AG09319 (cell line): ENCODE data around the gene ATXN7L2.

Source experiments
- DNase-seq: peaks from one replicate; pipeline ENCODE4 v3.0.0-alpha.2; 2010; ENCODE audit warnings: low read depth; ENCODE audit errors: extremely low read depth
- TF ChIP-seq, protein P1 (sequence below): IDR thresholded peaks from 2 replicates; pipeline ENCODE4 v1.5.1; 2011; ENCODE audit warnings: low read depth, mild to moderate bottlenecking, inconsistent platforms, low read length, moderate library complexity

Gene ATXN7L2

DNA sequence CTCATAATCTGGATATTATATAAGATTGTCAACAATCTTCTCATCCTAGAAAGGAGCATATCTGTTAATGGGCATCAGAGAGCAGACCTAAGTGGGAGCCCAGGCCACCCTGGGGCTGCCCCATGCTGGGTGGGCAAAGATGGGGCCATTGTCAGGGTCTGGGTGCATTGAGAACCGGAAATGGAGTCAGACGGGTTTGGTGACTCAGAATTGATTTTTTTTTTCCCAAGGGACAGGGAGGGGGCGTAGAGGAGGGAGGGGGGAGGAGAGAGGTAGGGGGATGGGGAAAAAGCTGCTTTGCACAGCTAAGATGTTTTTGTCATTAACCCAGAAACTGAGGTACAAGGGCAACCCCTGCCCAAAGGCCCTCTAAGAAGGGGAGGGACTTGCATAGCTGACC, 1.3 kb downstream of the ATXN7L2 start:
- TF ChIP-seq, protein P1, sequence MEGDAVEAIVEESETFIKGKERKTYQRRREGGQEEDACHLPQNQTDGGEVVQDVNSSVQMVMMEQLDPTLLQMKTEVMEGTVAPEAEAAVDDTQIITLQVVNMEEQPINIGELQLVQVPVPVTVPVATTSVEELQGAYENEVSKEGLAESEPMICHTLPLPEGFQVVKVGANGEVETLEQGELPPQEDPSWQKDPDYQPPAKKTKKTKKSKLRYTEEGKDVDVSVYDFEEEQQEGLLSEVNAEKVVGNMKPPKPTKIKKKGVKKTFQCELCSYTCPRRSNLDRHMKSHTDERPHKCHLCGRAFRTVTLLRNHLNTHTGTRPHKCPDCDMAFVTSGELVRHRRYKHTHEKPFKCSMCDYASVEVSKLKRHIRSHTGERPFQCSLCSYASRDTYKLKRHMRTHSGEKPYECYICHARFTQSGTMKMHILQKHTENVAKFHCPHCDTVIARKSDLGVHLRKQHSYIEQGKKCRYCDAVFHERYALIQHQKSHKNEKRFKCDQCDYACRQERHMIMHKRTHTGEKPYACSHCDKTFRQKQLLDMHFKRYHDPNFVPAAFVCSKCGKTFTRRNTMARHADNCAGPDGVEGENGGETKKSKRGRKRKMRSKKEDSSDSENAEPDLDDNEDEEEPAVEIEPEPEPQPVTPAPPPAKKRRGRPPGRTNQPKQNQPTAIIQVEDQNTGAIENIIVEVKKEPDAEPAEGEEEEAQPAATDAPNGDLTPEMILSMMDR: no peak
- DNase-seq: no peak

DNA sequence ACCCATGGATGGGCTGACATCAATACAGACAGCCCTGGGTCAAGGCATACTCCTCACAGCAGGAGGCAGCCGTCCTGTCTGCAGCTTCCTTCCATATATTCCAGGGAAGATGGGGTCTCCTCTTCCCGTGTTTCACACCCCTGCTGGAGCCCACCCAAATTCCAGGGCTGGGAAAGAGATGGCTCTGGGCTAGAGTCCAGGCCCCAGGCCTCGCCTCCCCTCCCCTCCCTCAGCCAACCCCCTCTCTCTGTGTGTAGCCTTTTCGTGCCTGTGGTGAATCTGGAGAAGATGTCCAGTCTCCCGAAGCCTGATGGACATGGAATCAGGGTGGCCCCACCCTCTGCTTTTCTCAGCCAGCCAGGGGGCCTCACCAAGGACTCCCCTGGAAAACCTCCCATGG, 3.6 kb downstream of the ATXN7L2 start:
- no peak for DNase-seq
- TF ChIP-seq, protein P1: no peak

- DNase-seq: no peak
- TF ChIP-seq, protein P1: no peak
Observed at GRCh38 chr1:109488201-109488600, 4.5 kb downstream of the ATXN7L2 start.

DNA sequence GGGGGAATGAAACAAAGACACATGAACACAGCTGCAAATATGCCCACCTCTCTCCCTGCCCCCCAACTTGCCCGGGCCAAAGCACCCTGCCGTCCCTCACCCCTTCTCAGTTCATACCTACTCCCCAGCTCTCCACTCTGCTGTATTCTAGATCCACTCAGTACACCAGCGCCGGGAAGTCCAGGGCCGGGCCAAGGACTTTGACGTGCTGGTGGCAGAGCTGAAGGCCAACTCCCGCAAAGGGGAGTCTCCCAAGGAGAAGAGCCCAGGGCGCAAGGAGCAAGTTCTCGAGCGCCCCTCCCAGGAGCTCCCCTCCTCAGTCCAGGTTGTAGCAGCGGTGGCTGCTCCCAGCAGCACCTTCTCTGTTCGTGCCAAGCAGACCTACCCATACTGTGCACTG, 5.0 kb downstream of the ATXN7L2 start:
- no peak for DNase-seq
- TF ChIP-seq, protein P1: no peak

GRCh38 chr1:109490029-109490933, 6.6 kb downstream of the ATXN7L2 start:
- TF ChIP-seq, protein P1: peak; percentile 93
- DNase-seq: no peak

- DNase-seq: no peak
- TF ChIP-seq, protein P1: no peak
Observed at GRCh38 chr1:109490934-109491302, 7.2 kb downstream of the ATXN7L2 start.

- TF ChIP-seq, protein P1: no peak
- DNase-seq: no peak
Observed at GRCh38 chr1:109491372-109491771, 7.7 kb downstream of the ATXN7L2 start.
